Fibroblast of villous mesenchyme (primary cell): ENCODE results near the gene RADX. TPM values are rescaled to one million over a fixed set of nuclear protein-coding genes. Genes with fewer than 3 reads are reported as not detected.

Source experiments
- DNase-seq: peaks from one replicate; pipeline ENCODE4 v3.0.0-alpha.2; 2010; ENCODE audit warnings: low read depth
- H3K4me3 ChIP-seq: 2 replicates; pipeline ENCODE4 v1.5.1; 2011; ENCODE audit warnings: low read depth, mild to moderate bottlenecking, low read length
- CTCF ChIP-seq: IDR thresholded peaks from 2 replicates; pipeline ENCODE4 v1.5.1; 2012; ENCODE audit warnings: low read depth, mild to moderate bottlenecking, low read length; ENCODE audit not compliant: insufficient read depth
- total RNA-seq: library from RNA; depleted of rRNA; stranded (reverse); fragments of >200 nt; gene quantifications from 2 replicates; pipeline ENCODE4 v1.2.3, GENCODE V29; 2012

RADX gene
- total RNA-seq, 1 donor, result 0.86 TPM

GRCh38 chrX:106599411-106599810, 12.4 kb upstream of the RADX start:
- TF ChIP-seq CTCF, result no peak
- no peak for DNase-seq
- H3K4me3 ChIP-seq, result no peak overlapping the region

GRCh38 chrX:106606571-106606970, 5.2 kb upstream of the RADX start:
- TF ChIP-seq CTCF, result no peak
- DNase-seq, result no peak

GRCh38 chrX:106608016-106608415, 3.8 kb upstream of the RADX start:
- DNase-seq, result no peak
- H3K4me3 ChIP-seq, result no peak overlapping the region
- TF ChIP-seq CTCF, result no peak

More at GRCh38 chrX:106606571-106606970, 5.2 kb upstream of the RADX start:
- no peak overlapping the region for H3K4me3 ChIP-seq

GRCh38 chrX:106611317-106611678, 480 bp upstream of the RADX start:
- peak overlapping the region; percentile 63 for H3K4me3 ChIP-seq
- TF ChIP-seq CTCF, result no peak
- peak; percentile 0 for DNase-seq

- H3K4me3 ChIP-seq, result peak overlapping the region; percentile 63
- no peak for TF ChIP-seq CTCF
- no peak for DNase-seq
Observed at GRCh38 chrX:106612393-106612763, 600 bp downstream of the RADX start.

GRCh38 chrX:106613277-106613676, 1.5 kb downstream of the RADX start:
- no peak for TF ChIP-seq CTCF
- no peak for DNase-seq
- peak overlapping the region; percentile 12 for H3K4me3 ChIP-seq

- DNase-seq, result no peak
- no peak for TF ChIP-seq CTCF
- H3K4me3 ChIP-seq, result no peak overlapping the region
Observed at GRCh38 chrX:106615041-106615440, 3.3 kb downstream of the RADX start.
